Sigmoid colon (tissue), 4 donors: Measurements from ENCODE around the gene WDR91.

Source experiments
- EP300 ChIP-seq, 4 donors: sonication (generic); formaldehyde crosslinking; IDR thresholded peaks; one replicate each; pipeline ENCODE4 v1.6.1; 2017; ENCODE audit warnings: antibody characterized with exemption in 4 of 4
- POLR2A ChIP-seq, 2 donors: fragments of 450-650 bp; IDR thresholded peaks; one replicate each; pipeline ENCODE4 v1.6.1; 2016; ENCODE audit warnings: antibody characterized with exemption in 2 of 2, mild to moderate bottlenecking in 2 of 2, moderate library complexity in 2 of 2
- POLR2AphosphoS5 ChIP-seq, 4 donors: sonication (generic); formaldehyde crosslinking; IDR thresholded peaks; one replicate each; pipeline ENCODE4 v1.6.1; 2017; ENCODE audit warnings: antibody characterized with exemption in 4 of 4
- TF ChIP-seq, protein P1 (sequence below), 4 experiments: fragments of 450-650 bp in 3 of 4; fragments of 200-600 bp in 1 of 4; IDR thresholded peaks; one replicate each; pipeline ENCODE4 v1.5.1; 2016 to 2019; ENCODE audit warnings: antibody characterized with exemption in 4 of 4, mild to moderate bottlenecking in 3 of 4, moderate library complexity in 2 of 4

GRCh38 chr7:135156290-135156689 is 55.0 kb downstream of the WDR91 start:
- TF ChIP-seq POLR2AphosphoS5 (IDR thresholded peaks at IDR 0.05) = no peak
- TF ChIP-seq, protein P1, sequence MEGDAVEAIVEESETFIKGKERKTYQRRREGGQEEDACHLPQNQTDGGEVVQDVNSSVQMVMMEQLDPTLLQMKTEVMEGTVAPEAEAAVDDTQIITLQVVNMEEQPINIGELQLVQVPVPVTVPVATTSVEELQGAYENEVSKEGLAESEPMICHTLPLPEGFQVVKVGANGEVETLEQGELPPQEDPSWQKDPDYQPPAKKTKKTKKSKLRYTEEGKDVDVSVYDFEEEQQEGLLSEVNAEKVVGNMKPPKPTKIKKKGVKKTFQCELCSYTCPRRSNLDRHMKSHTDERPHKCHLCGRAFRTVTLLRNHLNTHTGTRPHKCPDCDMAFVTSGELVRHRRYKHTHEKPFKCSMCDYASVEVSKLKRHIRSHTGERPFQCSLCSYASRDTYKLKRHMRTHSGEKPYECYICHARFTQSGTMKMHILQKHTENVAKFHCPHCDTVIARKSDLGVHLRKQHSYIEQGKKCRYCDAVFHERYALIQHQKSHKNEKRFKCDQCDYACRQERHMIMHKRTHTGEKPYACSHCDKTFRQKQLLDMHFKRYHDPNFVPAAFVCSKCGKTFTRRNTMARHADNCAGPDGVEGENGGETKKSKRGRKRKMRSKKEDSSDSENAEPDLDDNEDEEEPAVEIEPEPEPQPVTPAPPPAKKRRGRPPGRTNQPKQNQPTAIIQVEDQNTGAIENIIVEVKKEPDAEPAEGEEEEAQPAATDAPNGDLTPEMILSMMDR (IDR thresholded peaks at IDR 0.05) = no peak
- no peak for TF ChIP-seq EP300 (IDR thresholded peaks at IDR 0.05)
- TF ChIP-seq POLR2A (IDR thresholded peaks at IDR 0.05) = no peak
